ENCODE data around the gene HEXD.

GRCh38 chr17:82429824-82430223, 11.7 kb downstream of the HEXD start:
- TF ChIP-seq EZH2 (IDR thresholded peaks at IDR 0.05; ENCODE audit: insufficient read depth, poor library complexity, severe bottlenecking) (no peak), EZH2phosphoT487 (IDR thresholded peaks at IDR 0.05; ENCODE audit: insufficient read depth, low read depth) (no peak)
